ENCODE results near the gene EPGN. TPM values are rescaled to one million over a fixed set of nuclear protein-coding genes. Genes with fewer than 3 reads are reported as not detected.

EPGN gene
- total and polyA plus RNA-seq, 2 of the 8 experiments (the other 6 are each of a cell fraction or from before 2014, with no cell fraction given), result not detected

- peaks cover 0 to 3% (median under 1%) of the 10 kb centered on the region in 4 experiments; a peak in 2 of 7 replicates for H3K4me1 ChIP-seq (replicated peaks in 1 of 4; ENCODE audit: control insufficient read depth in 3 of 4, insufficient read depth in 4 of 4, low read length in 3 of 4)
- H2BK5ac ChIP-seq (ENCODE audit: low read depth, low read length), result no peak overlapping the region
- no peaks in the 10 kb centered on the region for H3K79me1 ChIP-seq (ENCODE audit: low read depth, low read length)
- H3K36me3 ChIP-seq (ENCODE audit: control insufficient read depth in 2 of 4, insufficient read depth in 4 of 4, low read length in 3 of 4), result no peaks in the 10 kb centered on the region
- no peak overlapping the region for H2BK15ac ChIP-seq (ENCODE audit: low read length)
- 83% methylated on average over 2 of the region's 2 CpGs; no CpG with 5 or more reads in 1 of the 2 experiments for WGBS, 2 experiments (ENCODE audit: extremely low coverage in 1 of 2, insufficient coverage in 1 of 2, insufficient read length in 1 of 2, insufficient replicate concordance in 2 of 2, low coverage in 1 of 2, low lambda C conversion rate in 2 of 2, missing lambda C conversion rate in 1 of 2)
- no peak for FAIRE-seq
- POLR2A ChIA-PET (ENCODE audit: partially characterized antibody), result no interaction called here
- H3K18ac ChIP-seq (ENCODE audit: extremely low read depth, low read length), result no peak overlapping the region
- H3K4me2 ChIP-seq (ENCODE audit: insufficient read depth in 1 of 2, low read depth in 2 of 2, low read length in 2 of 2), result no peak overlapping the region
- no peak overlapping the region for H2AFZ ChIP-seq (ENCODE audit: low read length)
- H3K14ac ChIP-seq (ENCODE audit: insufficient read length), result no peak overlapping the region
- no peak overlapping the region for H4K5ac ChIP-seq (ENCODE audit: insufficient read length, low read depth, low read length)
- no peak for DNase-seq (ENCODE audit: low read depth in 1 of 2, low spot score in 2 of 2)
- no peak overlapping the region for H3K56ac ChIP-seq (replicated peaks; ENCODE audit: insufficient read length, low read depth, low read length)
- H2BK12ac ChIP-seq (ENCODE audit: low read depth, low read length), result no peak overlapping the region
- no peak overlapping the region for H2BK20ac ChIP-seq (ENCODE audit: low read length)
- H4K8ac ChIP-seq (ENCODE audit: extremely low read depth, insufficient read depth, low read length), result no peak overlapping the region
- H3K27me3 ChIP-seq (replicated peaks in 1 of 4; ENCODE audit: control insufficient read depth in 3 of 4, extremely low read depth in 1 of 4, insufficient read depth in 3 of 4, low read length in 3 of 4), result no peaks in the 10 kb centered on the region
- no peaks in the 10 kb centered on the region for H4K20me1 ChIP-seq (replicated peaks in 1 of 2; ENCODE audit: control insufficient read depth in 1 of 2, insufficient read depth in 2 of 2, low read length in 2 of 2)
- no peaks in the 10 kb centered on the region for H3K9me3 ChIP-seq (ENCODE audit: insufficient read depth in 2 of 2, low read depth in 1 of 2, low read length in 1 of 2)
- H2BK120ac ChIP-seq (replicated peaks; ENCODE audit: low read depth, low read length), result no peak overlapping the region
- no peak overlapping the region for H3K4ac ChIP-seq (replicated peaks; ENCODE audit: insufficient read length, low read depth, low read length)
- TF ChIP-seq EZH2 (IDR thresholded peaks at IDR 0.05; ENCODE audit: low read depth, low read length, severe bottlenecking) (no peak), CEBPB (IDR thresholded peaks at IDR 0.05; ENCODE audit: low read depth, low read length) (no peak), RNF2 (IDR thresholded peaks at IDR 0.05; ENCODE audit: borderline replicate concordance, low read depth, low read length, missing control alignments, poor library complexity, severe bottlenecking) (no peak), ATF3 (IDR thresholded peaks at IDR 0.05; ENCODE audit: insufficient read depth, low read depth, low read length) (no peak), USF2 (IDR thresholded peaks at IDR 0.05; ENCODE audit: low read length) (no peak), RBBP5 (IDR thresholded peaks at IDR 0.05; ENCODE audit: borderline replicate concordance, low read depth, low read length) (no peak)
- no peaks in the 10 kb centered on the region for H3K79me2 ChIP-seq (ENCODE audit: control insufficient read depth in 1 of 2, insufficient read depth in 2 of 2, low read length in 2 of 2)
- no peak overlapping the region for H2AK5ac ChIP-seq (ENCODE audit: low read depth, low read length)
- no peak overlapping the region for H3K4me3 ChIP-seq (ENCODE audit: extremely low read depth in 1 of 4, insufficient read depth in 2 of 4, low read depth in 3 of 4, low read length in 4 of 4)
- H4K91ac ChIP-seq (replicated peaks; ENCODE audit: insufficient read length, low read length), result no peak overlapping the region
- no peak overlapping the region for H3K9ac ChIP-seq (replicated peaks in 1 of 4; ENCODE audit: extremely low read depth in 1 of 4, low read depth in 3 of 4, low read length in 3 of 4)
- H3K27ac ChIP-seq (ENCODE audit: low read depth, low read length), result no peak overlapping the region
- CTCF ChIA-PET (ENCODE audit: partially characterized antibody), result interaction anchor here (1.0 to 2.1 kb wide), 2 partner anchors 346 to 349 kb away, joined by 4 to 9 read pairs; no protein-coding TSS in a partner anchor
- no peak overlapping the region for H3K23ac ChIP-seq (ENCODE audit: insufficient read length)
- H3K23me2 ChIP-seq (ENCODE audit: low read depth, low read length), result no peaks in the 10 kb centered on the region
Measured at GRCh38 chr4:74325886-74326285, 17.6 kb downstream of the EPGN start.

All from H1 (cell line).